ENCODE measurements around the gene ACAD11.

Gene ACAD11

GRCh38 chr3:132555306-132556035, 104.1 kb downstream of the ACAD11 start:
- no peak for DNase-seq (ENCODE audit: low read depth)

- DNase-seq (ENCODE audit: low read depth): no peak
Measured at GRCh38 chr3:132554437-132554836, 105.2 kb downstream of the ACAD11 start.

GRCh38 chr3:132553826-132554225, 105.8 kb downstream of the ACAD11 start:
- no peak for DNase-seq (ENCODE audit: low read depth)

- no peak for DNase-seq (ENCODE audit: low read depth)
Measured at GRCh38 chr3:132550579-132551305, 108.9 kb downstream of the ACAD11 start.

GRCh38 chr3:132549890-132550578, 109.6 kb downstream of the ACAD11 start:
- no peak for DNase-seq (ENCODE audit: low read depth)

- no peak for DNase-seq (ENCODE audit: low read depth)
Measured at GRCh38 chr3:132549169-132549568, 110.4 kb downstream of the ACAD11 start.

- no peak for DNase-seq (ENCODE audit: low read depth)
Measured at GRCh38 chr3:132545471-132545870, 114.1 kb downstream of the ACAD11 start.

GRCh38 chr3:132544130-132544529, 115.5 kb downstream of the ACAD11 start:
- no peak for DNase-seq (ENCODE audit: low read depth)

- DNase-seq (ENCODE audit: low read depth): no peak
Measured at GRCh38 chr3:132543011-132543739, 116.4 kb downstream of the ACAD11 start.

- DNase-seq (ENCODE audit: low read depth): no peak
Measured at GRCh38 chr3:132542577-132542976, 117.0 kb downstream of the ACAD11 start.

- no peak for DNase-seq (ENCODE audit: low read depth)
Measured at GRCh38 chr3:132539681-132540080, 119.9 kb downstream of the ACAD11 start.

GRCh38 chr3:132538072-132538471, 121.5 kb downstream of the ACAD11 start:
- DNase-seq (ENCODE audit: low read depth): no peak

- DNase-seq (ENCODE audit: low read depth): no peak
Measured at GRCh38 chr3:132537297-132537696, 122.3 kb downstream of the ACAD11 start.

GRCh38 chr3:132536442-132537153, 123.0 kb downstream of the ACAD11 start:
- DNase-seq (ENCODE audit: low read depth): no peak

GRCh38 chr3:132535575-132536441, 123.8 kb downstream of the ACAD11 start:
- peak; percentile 20 for DNase-seq (ENCODE audit: low read depth)

GRCh38 chr3:132530624-132531023, 129.0 kb downstream of the ACAD11 start:
- DNase-seq (ENCODE audit: low read depth): no peak

- no peak for DNase-seq (ENCODE audit: low read depth)
Measured at GRCh38 chr3:132522353-132522752, 137.3 kb downstream of the ACAD11 start.

GRCh38 chr3:132521901-132522300, 137.7 kb downstream of the ACAD11 start:
- DNase-seq (ENCODE audit: low read depth): no peak

- DNase-seq (ENCODE audit: low read depth): no peak
Measured at GRCh38 chr3:132519914-132520313, 139.7 kb downstream of the ACAD11 start.

- DNase-seq (ENCODE audit: low read depth): no peak
Measured at GRCh38 chr3:132517311-132517710, 142.3 kb downstream of the ACAD11 start.

GRCh38 chr3:132513057-132513456, 146.6 kb downstream of the ACAD11 start:
- DNase-seq (ENCODE audit: low read depth): no peak
